Kidney (tissue), 14 donors: ENCODE results near the gene DNMT1. TPM values are rescaled to one million over a fixed set of nuclear protein-coding genes. Genes with fewer than 3 reads are reported as not detected.

ENCODE experiments used
- DNase-seq, 5 donors: peaks; one replicate each; pipeline ENCODE4 v3.0.0-alpha.2; 2013 to 2020
- FAIRE-seq: peaks from 2 replicates; lab custom pipeline; 2012; peaks lifted over from hg19 to GRCh38; lab: Jason Lieb, UNC
- H3K27ac ChIP-seq, 2 donors: one replicate each; pipeline ENCODE4 v1.7.0; 2013; ENCODE audit warnings: low read depth in 2 of 2, low read length in 2 of 2, inconsistent platforms in 1 of 2
- H3K27me3 ChIP-seq: one replicate; pipeline ENCODE4 v1.7.1; 2013; ENCODE audit warnings: low read length, inconsistent platforms; ENCODE audit not compliant: control insufficient read depth, insufficient read depth
- H3K36me3 ChIP-seq, 3 donors: one replicate each; pipeline versions ENCODE4 v1.7.0 to v1.7.1; 2013; ENCODE audit warnings: low read length in 3 of 3, control low read depth in 1 of 3, inconsistent platforms in 1 of 3; ENCODE audit not compliant: insufficient read depth in 3 of 3, control insufficient read depth in 2 of 3
- H3K4me1 ChIP-seq, 3 donors: one replicate each; pipeline versions ENCODE4 v1.7.0 to v1.7.1; 2013; ENCODE audit warnings: low read length in 3 of 3, inconsistent platforms in 1 of 3, low read depth in 1 of 3; ENCODE audit not compliant: control insufficient read depth in 2 of 3, insufficient read depth in 2 of 3
- H3K4me3 ChIP-seq, 3 donors: one replicate each; pipeline versions ENCODE4 v1.7.0 to v1.8.1; 2013; ENCODE audit warnings: low read length in 3 of 3, control low read depth in 1 of 3, inconsistent platforms in 1 of 3
- H3K9ac ChIP-seq, 3 donors: one replicate each; pipeline versions ENCODE4 v1.7.0 to v1.7.1; 2013; ENCODE audit warnings: low read length in 3 of 3, control low read depth in 1 of 3, inconsistent platforms in 1 of 3
- H3K9me3 ChIP-seq, 3 donors: one replicate each; pipeline versions ENCODE4 v1.7.0 to v1.7.1; 2013; ENCODE audit warnings: low read length in 3 of 3, control low read depth in 1 of 3, inconsistent platforms in 1 of 3; ENCODE audit not compliant: control insufficient read depth in 2 of 3, insufficient read depth in 1 of 3
- CTCF ChIP-seq: IDR thresholded peaks from 3 replicates; pipeline ENCODE4 v1.5.1; 2012; ENCODE audit warnings: mild to moderate bottlenecking, moderate library complexity, borderline replicate concordance; ENCODE audit not compliant: insufficient read depth; ENCODE audit errors: extremely low read depth
- intact Hi-C: fragments of 100-400 bp; cut with DNase I; formaldehyde crosslinking; loops from one replicate; pipeline ENCODE4 v1.11.1; 2022
- polyA plus RNA-seq: library from polyadenylated mRNA; stranded (reverse); fragments of 350-450 nt; fragmentation: Illumina TruSeq; extraction: RNeasy Lipid Tissue Mini Kit (QIAGEN cat#74804); gene quantifications from one replicate; pipeline ENCODE4 v1.2.3, GENCODE V29; 2014; ENCODE audit warnings: low read depth, low replicate concordance; ENCODE audit not compliant: insufficient read depth
- total RNA-seq: library from RNA; stranded (reverse); fragmentation: NEBNext Ultra II Directional; extraction: Animal tissue kit (Norgen Biotek cat#: 25700); gene quantifications from one replicate; pipeline ENCODE4 v1.2.1, GENCODE V29; 2021
- donor health status: control.
- donor health status: control.
- donor health status: control.
- donor health status: control.
- donor health status: control.
- donor health status: DM: yes; HTN: yes; CAD: no.
- donor health status: Normal renal cell carcinoma (clear cell type).

Gene DNMT1
- total and polyA plus RNA-seq, 2 donors from 2014 or later = 15.3 to 64.6 TPM

- no peaks in the 10 kb centered on the region for H3K27me3 ChIP-seq
- no peak overlapping the region for H3K27ac ChIP-seq
- TF ChIP-seq CTCF = no peak
- H3K9ac ChIP-seq = no peak overlapping the region
- no peaks in the 10 kb centered on the region for H3K9me3 ChIP-seq
- intact Hi-C loops = no loop called here
- H3K4me3 ChIP-seq = peak overlapping the region; percentile 28 to 73 (median 68)
- DNase-seq = no peak
- FAIRE-seq = no peak
- H3K36me3 ChIP-seq = peaks cover 2 to 24% (median 11%) of the 10 kb centered on the region in 3 donors
- H3K4me1 ChIP-seq = peaks cover 0 to 8% (median 0%) of the 10 kb centered on the region in 3 donors
Measured at GRCh38 chr19:10105509-10106099, 89.1 kb downstream of the DNMT1 start.

- H3K27me3 ChIP-seq = no peaks in the 10 kb centered on the region
- H3K9ac ChIP-seq = no peak overlapping the region
- no peak for TF ChIP-seq CTCF
- no peaks in the 10 kb centered on the region for H3K9me3 ChIP-seq
- FAIRE-seq = no peak
- peaks cover 2 to 24% (median 9%) of the 10 kb centered on the region in 3 donors for H3K36me3 ChIP-seq
- H3K4me1 ChIP-seq = peaks cover 0 to 8% (median 0%) of the 10 kb centered on the region in 3 donors
- no peak overlapping the region for H3K4me3 ChIP-seq
- peak in 3 of 5 donors; percentile 61 to 73 (median 61) for DNase-seq
- H3K27ac ChIP-seq = no peak overlapping the region
- intact Hi-C loops = no loop called here
Measured at GRCh38 chr19:10104665-10105508, 89.9 kb downstream of the DNMT1 start.

GRCh38 chr19:10104130-10104513 is 90.6 kb downstream of the DNMT1 start:
- intact Hi-C loops = no loop called here

More at GRCh38 chr19:10104130-10104513, 90.6 kb downstream of the DNMT1 start:
- no peaks in the 10 kb centered on the region for H3K9me3 ChIP-seq
- H3K4me3 ChIP-seq = no peak overlapping the region
- H3K27ac ChIP-seq = no peak overlapping the region
- no peak for FAIRE-seq
- H3K36me3 ChIP-seq = peaks cover 0 to 17% (median 4%) of the 10 kb centered on the region in 3 donors
- peaks cover 0 to 8% (median 0%) of the 10 kb centered on the region in 3 donors for H3K4me1 ChIP-seq
- H3K9ac ChIP-seq = no peak overlapping the region
- no peak for DNase-seq
- no peaks in the 10 kb centered on the region for H3K27me3 ChIP-seq
- no peak for TF ChIP-seq CTCF
